Measurements from ENCODE around the gene GPD2.

GRCh38 chr2:156592809-156593593 lies 156.8 kb downstream of the GPD2 start:
- TF ChIP-seq POLR2A (IDR thresholded peaks at IDR 0.05; ENCODE audit: low read depth, low read length) (no peak), RAD21 (IDR thresholded peaks at IDR 0.05; ENCODE audit: low read length) (no peak), CTCF (conservative IDR thresholded peaks at IDR 0.05; ENCODE audit: low read depth, low read length) (no peak), RFX5 (IDR thresholded peaks at IDR 0.05; ENCODE audit: low read depth, low read length) (no peak), MXI1 (IDR thresholded peaks at IDR 0.05; ENCODE audit: borderline replicate concordance, low read depth, low read length) (no peak), CHD1 (IDR thresholded peaks at IDR 0.05; ENCODE audit: low read depth, low read length) (no peak), SMC3 (IDR thresholded peaks at IDR 0.05; ENCODE audit: low read depth, low read length) (no peak), ELK1 (IDR thresholded peaks at IDR 0.05; ENCODE audit: borderline replicate concordance, low read depth, low read length) (no peak)

Measured in IMR-90 (cell line).